BE2C (cell line): ENCODE measurements around the gene NMRAL1.

Experiments used
- DNase-seq: peaks from one replicate; pipeline ENCODE4 v3.0.0-alpha.2; 2020
- H3K27me3 ChIP-seq: fragments of 250-450 bp; sonication (Bioruptor Pico); 2 replicates; pipeline ENCODE4 v1.5.1; 2020; ENCODE audit warnings: mild to moderate bottlenecking
- H3K36me3 ChIP-seq: fragments of 250-450 bp; sonication (Bioruptor Pico); 2 replicates; pipeline ENCODE4 v1.5.1; 2020; ENCODE audit warnings: mild to moderate bottlenecking
- H3K4me1 ChIP-seq: fragments of 250-450 bp; sonication (Bioruptor Pico); 2 replicates; pipeline ENCODE4 v1.5.1; 2020
- H3K4me3 ChIP-seq: 2 replicates; pipeline ENCODE4 v1.5.1; 2011; ENCODE audit warnings: low read depth, low read length
- H3K9me3 ChIP-seq: fragments of 250-450 bp; sonication (Bioruptor Pico); 2 replicates; pipeline ENCODE4 v1.5.1; 2020
- TF ChIP-seq, protein P1 (sequence below): IDR thresholded peaks from 2 replicates; pipeline ENCODE4 v1.5.1; 2012; ENCODE audit warnings: mild to moderate bottlenecking, low read depth, low read length

NMRAL1 gene

GRCh38 chr16:4475880-4476788, 1.7 kb upstream of the NMRAL1 start, which contains the start of gene HMOX2:
HMOX2 (plus strand) TSS chr16:4476398; CDS start chr16:4505525, 29,127 bp downstream.
- H3K27me3 ChIP-seq: no peaks in the 10 kb centered on the region
- no peaks in the 10 kb centered on the region for H3K9me3 ChIP-seq
- no peaks in the 10 kb centered on the region for H3K4me1 ChIP-seq
- DNase-seq: peak; percentile 96
- no peaks in the 10 kb centered on the region for H3K36me3 ChIP-seq
- TF ChIP-seq, protein P1, sequence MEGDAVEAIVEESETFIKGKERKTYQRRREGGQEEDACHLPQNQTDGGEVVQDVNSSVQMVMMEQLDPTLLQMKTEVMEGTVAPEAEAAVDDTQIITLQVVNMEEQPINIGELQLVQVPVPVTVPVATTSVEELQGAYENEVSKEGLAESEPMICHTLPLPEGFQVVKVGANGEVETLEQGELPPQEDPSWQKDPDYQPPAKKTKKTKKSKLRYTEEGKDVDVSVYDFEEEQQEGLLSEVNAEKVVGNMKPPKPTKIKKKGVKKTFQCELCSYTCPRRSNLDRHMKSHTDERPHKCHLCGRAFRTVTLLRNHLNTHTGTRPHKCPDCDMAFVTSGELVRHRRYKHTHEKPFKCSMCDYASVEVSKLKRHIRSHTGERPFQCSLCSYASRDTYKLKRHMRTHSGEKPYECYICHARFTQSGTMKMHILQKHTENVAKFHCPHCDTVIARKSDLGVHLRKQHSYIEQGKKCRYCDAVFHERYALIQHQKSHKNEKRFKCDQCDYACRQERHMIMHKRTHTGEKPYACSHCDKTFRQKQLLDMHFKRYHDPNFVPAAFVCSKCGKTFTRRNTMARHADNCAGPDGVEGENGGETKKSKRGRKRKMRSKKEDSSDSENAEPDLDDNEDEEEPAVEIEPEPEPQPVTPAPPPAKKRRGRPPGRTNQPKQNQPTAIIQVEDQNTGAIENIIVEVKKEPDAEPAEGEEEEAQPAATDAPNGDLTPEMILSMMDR: peak; percentile 43
- H3K4me3 ChIP-seq: peak within 1 kb of the TSS; percentile 96

GRCh38 chr16:4472880-4473279, 1.5 kb downstream of the NMRAL1 start:
- Histone ChIP-seq H3K27me3 (no peaks in the 10 kb centered on the region), H3K36me3 (no peaks in the 10 kb centered on the region), H3K9me3 (no peaks in the 10 kb centered on the region), H3K4me3 (no peak overlapping the region), H3K4me1 (no peaks in the 10 kb centered on the region)
- DNase-seq: no peak
- TF ChIP-seq, protein P1: no peak

DNA sequence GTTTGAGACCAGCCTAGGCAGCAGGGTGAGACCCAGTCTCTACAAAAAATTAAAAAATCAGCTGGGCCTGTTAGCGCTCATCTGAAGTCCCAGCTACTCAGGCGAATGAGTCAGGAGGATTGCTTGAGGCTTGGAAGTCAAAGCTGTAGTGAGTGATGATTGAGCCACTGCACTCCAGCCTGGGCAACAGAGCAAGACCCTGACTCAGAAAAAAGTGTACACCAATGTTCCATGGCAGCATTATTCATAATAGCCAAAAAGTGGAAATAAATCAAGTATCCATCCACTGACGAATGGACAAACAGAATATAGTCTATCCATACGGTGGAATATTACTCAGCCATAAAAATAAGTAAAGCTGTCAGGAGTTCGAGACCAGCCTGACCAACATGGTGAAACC, 2.6 kb downstream of the NMRAL1 start:
- Histone ChIP-seq H3K27me3 (no peaks in the 10 kb centered on the region), H3K9me3 (no peaks in the 10 kb centered on the region), H3K4me1 (no peaks in the 10 kb centered on the region), H3K36me3 (no peaks in the 10 kb centered on the region), H3K4me3 (no peak overlapping the region)
- TF ChIP-seq, protein P1: no peak
- no peak for DNase-seq

DNA sequence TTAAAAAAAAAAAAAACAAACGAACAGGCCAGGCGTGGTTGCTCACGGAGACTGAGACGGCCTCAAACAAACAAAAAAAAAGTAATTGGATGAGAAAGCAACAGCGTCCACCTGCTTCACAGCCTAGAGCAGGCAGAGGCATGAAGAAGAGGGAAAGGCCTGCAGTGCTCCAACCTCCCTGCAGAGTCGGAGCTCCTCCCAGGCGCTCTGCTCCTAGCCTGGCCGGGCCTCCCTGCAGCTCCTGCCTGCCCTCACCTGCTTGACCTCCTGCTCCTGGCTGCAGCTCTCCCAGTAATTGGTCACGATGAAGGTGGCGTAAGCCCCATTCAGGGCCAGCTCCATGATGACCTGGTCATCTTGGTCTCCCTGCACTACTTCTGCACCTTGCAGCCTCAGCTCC, 5.5 kb downstream of the NMRAL1 start:
- no peaks in the 10 kb centered on the region for H3K9me3 ChIP-seq
- H3K4me1 ChIP-seq: no peaks in the 10 kb centered on the region
- no peaks in the 10 kb centered on the region for H3K36me3 ChIP-seq
- DNase-seq: no peak
- H3K4me3 ChIP-seq: no peak overlapping the region
- TF ChIP-seq, protein P1: no peak
- H3K27me3 ChIP-seq: no peaks in the 10 kb centered on the region

- Histone ChIP-seq H3K27me3 (no peaks in the 10 kb centered on the region), H3K9me3 (no peaks in the 10 kb centered on the region), H3K4me1 (no peaks in the 10 kb centered on the region), H3K36me3 (no peaks in the 10 kb centered on the region), H3K4me3 (no peak overlapping the region)
- TF ChIP-seq, protein P1: no peak
- DNase-seq: no peak
These were observed 6.5 kb downstream of the NMRAL1 start for GRCh38 chr16:4467916-4468315.
